NCI-H2171 treated with DMSO at 0.1 percent for 48 hours (cell line): ENCODE data around the gene AOAH.

Source experiments
- DNase-seq: peaks from one replicate; lab custom pipeline; 2025; lab: John Stamatoyannopoulos, UW

The AOAH gene, protein sequence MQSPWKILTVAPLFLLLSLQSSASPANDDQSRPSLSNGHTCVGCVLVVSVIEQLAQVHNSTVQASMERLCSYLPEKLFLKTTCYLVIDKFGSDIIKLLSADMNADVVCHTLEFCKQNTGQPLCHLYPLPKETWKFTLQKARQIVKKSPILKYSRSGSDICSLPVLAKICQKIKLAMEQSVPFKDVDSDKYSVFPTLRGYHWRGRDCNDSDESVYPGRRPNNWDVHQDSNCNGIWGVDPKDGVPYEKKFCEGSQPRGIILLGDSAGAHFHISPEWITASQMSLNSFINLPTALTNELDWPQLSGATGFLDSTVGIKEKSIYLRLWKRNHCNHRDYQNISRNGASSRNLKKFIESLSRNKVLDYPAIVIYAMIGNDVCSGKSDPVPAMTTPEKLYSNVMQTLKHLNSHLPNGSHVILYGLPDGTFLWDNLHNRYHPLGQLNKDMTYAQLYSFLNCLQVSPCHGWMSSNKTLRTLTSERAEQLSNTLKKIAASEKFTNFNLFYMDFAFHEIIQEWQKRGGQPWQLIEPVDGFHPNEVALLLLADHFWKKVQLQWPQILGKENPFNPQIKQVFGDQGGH

DNA sequence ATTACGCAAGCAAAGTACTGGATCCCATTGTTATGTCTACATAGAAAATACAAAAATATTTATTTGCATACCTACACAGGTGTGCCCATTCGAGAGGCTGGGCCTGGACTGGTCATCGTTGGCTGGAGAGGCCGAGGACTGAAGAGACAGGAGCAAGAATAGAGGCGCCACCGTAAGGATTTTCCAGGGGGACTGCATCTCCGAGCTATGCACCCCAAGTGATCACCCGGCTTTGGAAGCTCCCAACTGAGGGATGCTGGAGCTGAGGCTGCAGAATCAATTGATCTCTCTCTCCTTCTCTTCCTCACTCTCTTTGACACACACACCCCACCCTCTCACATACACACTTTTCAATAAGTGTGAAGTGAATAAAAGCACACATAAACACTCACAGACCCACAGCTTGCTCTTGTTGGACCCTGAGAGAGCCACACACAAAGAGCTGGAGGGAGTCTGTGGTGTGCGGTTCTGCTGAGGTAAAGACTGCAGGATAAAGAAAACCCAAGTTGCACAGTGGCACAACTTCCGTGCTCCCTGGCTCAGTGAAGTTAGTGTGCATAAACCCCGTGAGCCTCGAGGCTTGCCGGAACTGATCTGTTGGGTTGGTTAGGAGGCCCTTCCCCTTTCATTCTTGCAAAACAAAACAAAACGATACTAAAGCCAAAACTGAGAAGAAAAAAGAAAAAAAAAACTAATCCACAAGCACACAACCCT, at the start of gene AOAH:
Gene AOAH (minus strand): TSS at position 544 of the 714 bp plus-strand sequence. CDS start 346 bp downstream, at position 198.
- DNase-seq: no peak

DNA sequence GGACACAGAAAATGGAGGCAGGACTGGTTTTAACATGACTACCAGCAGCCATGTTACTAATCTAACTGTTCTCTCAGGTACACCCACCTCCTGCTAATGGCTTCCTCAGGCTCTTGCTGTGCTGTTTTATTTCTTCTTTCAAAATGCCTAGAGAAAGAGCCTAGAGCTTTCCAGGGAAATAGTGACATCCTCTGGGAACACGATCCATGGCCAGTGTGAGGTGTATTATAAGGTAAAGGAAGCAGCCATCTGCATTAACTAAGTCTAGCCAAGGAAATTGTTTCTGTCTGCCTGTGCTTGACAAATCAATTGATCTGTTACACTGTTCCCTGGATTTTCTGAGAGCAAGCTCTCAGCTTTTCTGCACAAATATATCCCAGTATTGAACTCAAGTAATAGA, 42.2 kb upstream of the AOAH start:
- DNase-seq: no peak

DNA sequence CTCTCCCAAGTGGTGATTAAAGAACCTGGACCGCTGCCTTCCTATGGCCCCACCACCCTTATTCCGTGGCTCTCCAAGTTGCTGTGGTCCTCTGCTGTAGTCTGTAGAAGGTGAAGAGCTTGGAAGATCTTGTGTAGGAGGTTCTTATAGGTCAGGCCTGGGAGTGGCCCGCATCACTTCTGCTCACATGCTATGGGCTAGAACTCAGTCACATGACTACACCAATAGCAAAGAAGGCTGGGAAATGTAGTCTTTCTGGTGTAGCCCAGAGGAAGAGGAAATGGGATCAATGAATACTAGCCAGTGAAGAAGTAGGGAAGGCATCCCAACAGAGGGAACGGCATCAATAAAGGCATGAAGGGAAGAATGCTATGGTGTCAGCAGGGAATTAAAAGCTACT, 41.3 kb upstream of the AOAH start:
- DNase-seq: peak; percentile 9

DNA sequence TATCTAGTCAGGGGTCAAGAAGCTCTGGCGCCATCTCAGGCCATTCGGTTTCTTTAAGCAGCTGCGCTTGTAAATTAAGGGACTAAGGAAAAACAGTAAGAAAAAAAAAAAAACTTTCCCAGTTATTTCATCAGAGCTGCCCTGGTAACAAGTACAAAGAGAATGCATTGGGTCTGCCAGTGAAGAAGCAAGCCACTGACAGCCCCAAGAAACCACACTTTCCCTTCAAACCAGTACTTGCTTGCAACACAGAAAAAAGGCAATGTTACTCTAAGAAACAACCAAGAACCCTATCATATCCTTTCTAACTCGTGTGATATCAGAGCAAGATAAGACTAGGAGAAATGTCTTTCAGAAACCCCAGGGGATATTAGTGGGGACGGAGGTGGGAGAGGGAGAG, 40.6 kb upstream of the AOAH start:
- no peak for DNase-seq

DNA sequence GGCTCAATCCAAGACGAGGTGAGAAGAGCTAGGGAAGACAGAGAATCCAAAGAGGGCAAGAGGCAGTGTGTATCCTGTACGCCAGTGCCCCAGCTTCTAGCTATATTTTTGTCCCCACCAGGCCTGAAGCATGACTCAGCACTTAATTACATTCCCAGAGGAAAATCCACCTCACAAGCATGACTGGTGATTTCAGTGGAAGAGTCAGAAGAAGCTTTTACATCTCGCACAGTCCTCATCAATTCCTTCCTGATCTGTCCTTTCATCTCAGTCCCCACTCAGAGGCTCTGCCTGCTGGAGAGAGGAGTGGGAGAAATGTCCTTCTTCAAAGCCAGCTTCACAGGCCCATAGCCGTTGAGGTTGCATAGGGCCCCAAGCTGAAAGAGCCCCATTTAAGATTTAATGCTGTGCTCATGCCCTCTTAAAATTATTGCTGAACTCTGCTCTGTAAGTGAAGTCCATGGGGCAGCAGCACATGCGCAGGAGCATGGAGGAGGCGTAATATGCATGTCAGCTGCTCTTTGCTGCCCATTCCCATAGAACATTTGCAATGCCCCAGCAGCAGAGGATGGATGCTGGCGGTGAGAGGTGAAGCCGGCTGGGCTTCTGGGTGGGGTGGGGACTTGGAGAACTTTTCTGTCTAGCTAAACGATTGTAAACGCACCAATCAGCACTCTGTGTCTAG, 39.0 kb upstream of the AOAH start:
- DNase-seq: peak; percentile 8

DNA sequence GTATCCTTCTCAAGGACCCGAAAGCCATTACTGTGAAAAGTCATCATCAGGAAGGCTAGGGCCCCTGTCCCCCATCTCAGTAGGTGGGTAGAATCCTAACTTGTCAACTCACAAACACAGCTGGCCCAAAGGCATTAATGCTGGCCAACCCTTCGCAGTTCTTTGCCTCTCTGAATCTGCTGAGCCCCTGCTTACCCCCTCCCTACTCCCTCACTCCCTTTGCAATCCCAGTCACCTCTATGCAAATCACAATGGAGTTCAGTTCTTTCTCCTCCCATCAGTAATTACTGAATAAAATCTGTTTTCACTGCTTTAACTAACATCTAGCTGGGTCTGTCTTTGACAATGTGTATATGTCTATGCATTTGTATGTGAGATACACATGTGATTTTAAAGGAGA, 38.1 kb upstream of the AOAH start:
- no peak for DNase-seq

DNA sequence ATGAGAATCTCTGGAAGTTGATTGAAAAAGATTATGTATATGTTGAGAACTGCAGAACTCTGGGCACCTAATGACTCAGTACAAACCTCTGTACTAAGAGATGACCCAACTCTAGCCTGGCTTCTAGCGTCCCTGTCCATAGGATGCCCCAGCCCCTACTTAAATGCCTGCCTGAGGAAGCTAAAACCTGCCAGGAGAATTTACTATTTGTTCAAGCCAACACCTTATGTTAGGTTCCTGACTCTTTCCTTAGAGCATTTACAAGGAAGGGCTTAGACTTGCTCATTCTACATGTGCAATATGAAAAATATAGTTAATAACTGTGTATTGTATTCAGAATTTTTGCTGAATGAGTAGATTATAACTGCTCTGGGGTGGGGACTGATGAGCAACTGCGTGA, 37.5 kb upstream of the AOAH start:
- no peak for DNase-seq

DNA sequence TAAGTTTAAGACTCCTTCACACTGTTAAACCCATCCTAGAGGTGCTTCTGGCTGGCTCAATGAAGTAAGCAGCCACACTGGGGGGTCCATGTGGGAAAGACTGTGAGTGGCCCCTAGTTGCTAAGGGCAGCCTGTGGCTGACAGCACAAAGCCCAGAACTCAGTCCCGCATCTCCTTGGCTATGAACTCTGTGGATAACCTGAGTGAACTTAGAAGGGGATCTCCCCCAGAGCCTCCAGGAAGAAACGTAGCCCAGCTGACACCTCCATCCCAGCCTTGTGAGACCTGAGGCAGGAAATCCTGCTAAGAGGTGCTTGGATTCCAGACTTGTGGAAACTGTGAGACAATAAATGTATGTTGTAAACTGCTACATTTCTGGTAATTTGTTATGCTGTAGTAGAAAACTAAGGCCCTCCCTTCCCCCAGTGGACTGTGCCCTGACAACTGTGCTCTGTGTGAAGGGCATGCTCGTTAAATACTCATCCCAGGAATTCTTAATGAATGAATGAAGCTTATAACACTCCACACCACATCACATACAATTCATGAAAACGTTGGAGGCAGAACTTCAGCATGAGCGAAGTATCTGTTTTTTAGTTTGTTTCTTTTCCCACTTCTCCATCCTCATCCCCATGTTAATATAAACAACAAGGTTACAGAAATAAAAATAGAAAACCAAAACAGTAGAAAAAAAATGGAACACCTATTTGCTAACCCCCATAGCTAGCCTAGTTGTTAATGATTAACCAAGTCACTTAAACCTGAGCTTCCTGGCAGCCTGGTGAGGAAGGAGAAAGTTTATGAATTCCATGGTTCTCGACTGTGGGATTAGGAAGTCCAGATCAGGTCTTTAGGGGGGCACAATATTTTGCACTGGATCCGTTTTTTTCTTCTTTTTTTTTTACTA, 36.8 kb upstream of the AOAH start:
- DNase-seq: no peak

DNA sequence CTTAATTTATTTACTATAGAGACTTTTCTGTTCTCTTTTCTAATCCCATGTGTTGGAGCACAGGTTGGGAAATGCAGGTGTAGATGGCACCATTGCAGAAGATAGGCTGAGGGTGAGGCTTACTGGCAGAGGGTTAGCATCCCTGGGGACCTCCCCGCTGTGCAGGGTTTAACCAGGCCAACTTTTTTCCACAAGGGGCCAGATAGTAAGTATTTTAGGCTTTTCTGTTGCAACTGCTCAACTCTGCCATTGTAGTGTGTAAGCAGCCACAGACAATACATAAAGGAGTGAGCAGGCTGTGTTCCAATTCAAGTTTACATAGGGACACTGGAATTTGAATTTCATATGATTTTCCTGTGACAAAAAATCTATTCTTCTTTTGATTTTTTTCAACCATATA, 34.6 kb upstream of the AOAH start:
- DNase-seq: peak; percentile 20

DNA sequence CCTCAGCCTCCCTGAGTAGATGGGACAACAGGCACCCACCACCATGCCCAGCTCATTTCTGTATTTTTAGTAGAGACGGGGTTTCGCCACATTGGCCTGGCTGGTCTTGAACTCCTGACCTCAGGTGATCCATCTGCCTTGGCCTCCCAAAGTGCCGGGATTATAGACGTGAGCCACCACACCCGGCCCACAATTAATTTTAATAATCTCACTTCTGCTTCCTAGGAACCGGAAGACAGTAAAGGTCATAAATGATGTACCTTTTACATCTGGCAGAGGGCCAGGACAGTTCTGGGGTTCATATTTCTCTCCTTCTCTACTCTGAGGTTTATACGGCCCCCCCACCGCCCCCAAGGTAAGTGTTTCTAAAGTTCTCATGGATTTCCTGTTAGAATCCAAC, 31.2 kb upstream of the AOAH start:
- no peak for DNase-seq

DNA sequence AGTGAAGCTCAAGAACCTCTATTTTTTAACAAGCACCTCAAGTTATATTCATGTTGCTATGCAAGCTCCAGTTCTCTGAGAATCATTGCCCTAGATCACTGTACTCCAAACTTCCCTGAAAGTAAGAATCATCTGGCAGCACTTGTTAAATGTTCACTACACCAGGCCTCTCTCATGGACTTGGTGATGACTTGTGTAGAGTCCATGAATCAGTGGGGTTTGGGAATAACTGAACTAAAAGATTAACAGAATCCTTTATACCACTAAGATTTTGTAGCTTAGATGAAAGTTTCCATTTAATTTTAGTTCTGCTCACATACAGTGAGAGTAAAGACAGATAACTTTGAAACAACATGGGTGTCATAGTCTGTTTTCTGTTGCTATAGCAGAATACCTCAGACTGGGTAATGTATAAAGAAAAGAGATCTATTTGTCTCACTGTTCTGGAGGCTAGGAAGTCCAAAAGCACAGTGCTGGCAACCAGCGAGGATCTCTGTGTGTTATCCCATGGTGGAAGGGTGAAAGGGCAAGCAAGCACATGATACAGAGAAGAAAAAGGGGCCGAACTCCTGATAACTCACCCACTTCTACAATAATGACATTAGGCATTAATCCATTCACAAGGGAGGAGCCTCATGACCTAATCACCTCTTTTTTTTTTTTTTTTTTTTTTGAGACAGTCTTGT, 27.9 kb upstream of the AOAH start:
- no peak for DNase-seq

DNA sequence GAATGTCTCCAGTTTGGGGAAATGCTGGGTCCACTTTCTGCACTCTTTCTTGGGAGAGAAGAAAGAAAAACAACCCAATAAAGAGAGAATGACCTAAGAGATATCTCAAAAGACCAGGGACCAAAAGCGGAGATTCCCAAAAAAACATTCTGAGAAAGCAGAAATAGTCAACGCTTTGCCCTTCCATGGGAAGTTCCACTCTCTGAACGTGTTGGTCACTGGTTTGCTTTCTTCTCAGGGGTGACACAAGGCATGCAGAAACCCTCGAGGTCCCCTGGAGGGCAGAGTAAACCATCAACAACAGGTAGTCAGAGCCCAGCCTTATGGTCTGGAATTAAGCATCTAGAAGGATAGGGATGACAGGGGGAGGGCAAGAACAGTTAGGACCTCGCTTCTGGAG, 26.2 kb upstream of the AOAH start:
- DNase-seq: no peak

DNA sequence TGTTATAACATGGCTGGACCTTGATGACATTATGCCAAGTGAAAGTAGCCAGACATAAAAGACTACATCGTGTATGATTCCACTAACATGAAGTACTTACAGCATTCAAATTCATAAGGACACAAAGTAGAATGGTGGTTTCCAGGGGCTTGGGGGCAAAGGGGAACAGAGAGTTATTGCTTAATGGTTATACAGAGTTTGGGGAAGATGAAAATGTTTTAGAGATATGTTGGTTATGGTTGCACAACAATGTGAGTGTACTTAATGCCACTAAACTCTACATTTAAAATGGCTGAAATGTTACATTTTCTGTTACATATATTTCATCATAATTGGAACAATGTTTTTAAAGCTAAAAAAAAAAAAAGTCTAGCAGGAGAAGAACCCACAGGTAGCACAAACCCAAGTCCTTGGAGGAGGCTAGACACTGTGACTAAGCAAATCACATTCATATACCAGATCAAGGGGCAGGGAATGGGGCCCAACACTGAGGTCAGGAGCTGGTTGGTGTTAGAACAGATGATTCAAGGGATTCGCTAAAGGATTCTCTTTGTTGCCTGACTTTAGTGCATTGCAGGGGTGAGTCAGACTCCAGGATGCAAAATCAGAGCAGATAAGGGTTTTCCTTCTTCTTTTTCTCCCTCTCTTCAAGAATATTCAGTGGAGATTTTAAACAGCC, 25.1 kb upstream of the AOAH start:
- no peak for DNase-seq

DNA sequence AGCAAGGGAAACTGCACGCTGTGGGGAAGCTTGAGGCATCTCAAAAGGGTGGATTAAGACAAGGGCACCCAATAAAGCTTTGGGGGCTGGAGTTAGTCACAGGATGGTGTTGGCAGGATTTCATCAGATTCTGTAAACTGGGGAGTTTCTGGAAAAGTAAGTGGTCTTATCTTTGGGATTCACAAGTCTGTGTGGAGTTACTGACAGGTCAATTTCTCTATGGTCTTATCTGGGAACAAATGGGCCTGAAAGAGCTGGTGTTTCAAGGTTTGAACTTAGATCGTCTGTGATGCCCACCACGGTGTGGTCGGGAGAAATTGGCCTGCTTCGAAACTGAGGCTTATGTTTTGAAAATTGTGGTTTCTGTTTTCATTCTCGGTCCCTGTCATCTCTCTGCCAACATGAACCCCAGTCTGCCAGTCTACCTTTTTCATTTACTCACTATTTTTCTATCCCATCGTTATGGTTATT, 23.8 kb upstream of the AOAH start:
- no peak for DNase-seq

DNA sequence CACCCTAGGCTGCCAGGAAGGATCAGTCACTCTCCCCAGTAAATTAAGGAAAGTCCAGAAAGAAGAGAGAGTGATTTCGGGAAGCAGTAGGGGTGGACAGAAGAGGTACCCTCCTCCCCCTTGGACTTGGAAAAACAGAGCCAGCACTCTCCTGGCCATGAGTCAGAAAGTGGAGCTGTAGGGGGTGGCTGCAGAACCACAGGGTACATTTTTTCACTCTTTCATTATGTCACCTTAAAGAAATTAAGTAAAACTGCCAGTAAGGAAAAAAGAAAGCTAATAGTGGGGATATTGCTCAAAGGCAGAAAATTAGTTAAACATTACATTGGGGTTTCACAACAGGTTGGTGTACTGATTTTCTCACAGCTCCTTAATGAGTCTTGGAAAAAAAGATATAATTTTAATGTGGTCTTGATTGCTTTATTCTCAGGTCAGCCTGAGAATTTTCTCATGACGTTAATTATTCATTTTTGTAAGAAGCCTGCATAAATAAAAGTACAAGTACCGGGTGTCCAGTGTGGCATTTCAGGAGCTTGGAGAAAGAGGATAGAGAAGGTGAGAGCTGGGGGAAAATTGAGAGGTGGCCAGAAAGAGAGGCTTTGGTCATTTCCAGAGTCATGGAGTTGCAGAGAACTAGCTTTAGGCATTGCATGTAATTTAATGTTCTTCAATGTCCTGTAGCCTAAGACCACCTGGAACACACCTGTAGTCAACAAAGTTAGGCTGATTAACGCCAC, 23.2 kb upstream of the AOAH start:
- DNase-seq: no peak

DNA sequence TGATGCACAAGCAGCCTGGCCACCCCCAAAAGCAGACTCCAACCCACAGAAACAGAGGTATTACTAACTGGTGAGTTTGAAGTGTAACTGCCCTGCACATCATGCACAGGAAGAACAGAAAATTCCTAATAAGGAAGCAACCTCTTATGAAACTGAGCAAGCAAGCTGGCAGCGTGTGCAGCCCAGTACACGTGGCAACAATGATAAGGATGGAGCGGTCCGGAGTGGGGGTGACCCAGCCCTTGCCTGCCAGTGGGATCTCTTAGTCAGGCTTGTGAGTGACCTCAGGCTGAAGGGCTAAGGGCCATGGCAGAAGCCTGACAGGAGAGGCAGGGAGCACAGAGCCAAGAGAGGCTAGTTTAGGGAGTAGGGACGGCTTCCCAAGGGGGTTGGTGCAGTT, 22.1 kb upstream of the AOAH start:
- no peak for DNase-seq

DNA sequence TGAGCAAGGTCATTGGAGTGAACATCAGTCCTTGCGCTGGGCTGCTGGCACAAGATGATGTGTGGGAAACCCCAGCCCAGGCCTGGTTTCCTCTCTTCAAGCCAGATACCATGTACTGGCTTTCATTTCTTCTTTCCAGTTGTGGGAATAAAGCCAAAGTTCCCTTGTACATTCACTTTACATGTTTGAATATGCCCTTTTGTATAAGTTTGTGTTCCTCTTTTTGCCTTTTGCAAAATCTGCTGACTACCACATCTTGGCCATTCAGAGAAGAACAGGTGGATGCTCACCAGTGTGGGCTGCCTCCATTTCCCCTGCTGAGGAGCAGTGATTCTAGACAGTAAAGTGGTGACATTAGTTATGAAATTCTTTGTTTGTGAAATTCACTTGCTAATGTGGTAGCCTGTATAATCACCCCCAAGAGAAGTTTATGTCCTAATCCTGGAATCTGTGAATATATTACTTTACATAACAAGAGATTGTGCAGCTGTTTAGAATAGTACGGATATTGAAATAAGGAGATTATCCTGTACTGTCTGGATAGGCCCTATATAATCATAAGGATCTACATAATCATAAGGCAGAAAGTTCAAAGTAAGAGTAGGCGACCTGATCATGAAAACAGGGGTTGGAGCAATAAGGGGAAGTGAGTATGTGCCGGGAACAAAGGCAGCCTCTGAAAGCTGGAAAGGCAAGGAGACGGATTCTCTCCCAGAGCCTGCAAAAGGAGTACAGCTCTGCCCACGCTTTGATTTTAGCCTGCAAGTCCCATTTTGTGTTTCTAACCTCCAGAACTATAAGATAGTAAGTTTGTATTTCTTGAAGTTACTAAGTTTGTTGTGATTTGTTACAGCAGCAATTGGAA, 18.8 kb upstream of the AOAH start:
- no peak for DNase-seq

DNA sequence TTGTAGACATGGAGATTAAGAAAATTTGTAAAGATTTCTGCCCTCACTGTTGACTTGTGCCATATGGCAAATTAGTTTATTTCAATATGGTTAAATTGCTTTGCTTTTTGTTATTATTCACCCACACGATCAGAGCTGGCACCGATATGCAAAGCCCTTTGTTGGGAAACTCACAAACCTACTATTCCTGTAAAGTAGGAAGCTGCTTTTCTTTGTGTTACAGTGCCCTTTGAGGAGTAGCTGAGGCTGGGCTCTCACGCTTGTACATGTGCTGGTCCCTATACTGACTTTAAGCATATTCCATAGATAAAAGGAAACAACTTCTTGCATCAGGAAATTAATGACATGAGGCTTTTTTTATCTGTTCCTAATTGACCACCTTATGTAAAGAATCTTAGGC, 17.6 kb upstream of the AOAH start:
- DNase-seq: no peak

DNA sequence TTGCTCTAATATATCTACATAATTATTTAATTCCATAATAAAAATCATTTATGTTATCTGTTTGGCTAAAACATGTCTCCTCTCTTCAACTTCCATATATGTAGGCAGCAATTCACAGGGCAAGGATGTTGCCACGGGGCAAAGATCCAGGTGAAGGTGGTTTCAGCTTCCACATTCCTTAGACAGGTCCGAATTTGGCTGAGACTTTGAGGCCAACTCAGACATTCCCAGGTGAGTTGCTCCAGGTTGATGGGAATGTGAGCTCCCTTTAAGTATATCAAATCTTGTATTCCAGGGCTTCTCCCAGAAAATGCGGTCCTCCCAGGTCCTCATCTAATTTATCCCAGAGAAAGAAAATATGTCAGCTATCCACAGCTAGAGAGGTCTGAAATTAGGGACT, 15.1 kb upstream of the AOAH start:
- no peak for DNase-seq
